A549 (cell line): ENCODE data around the gene LY6G6D. TPM values are rescaled to one million over a fixed set of nuclear protein-coding genes. Genes with fewer than 3 reads are reported as not detected.
A peak's percentile ranks its signal among the peaks of the same experiment; 100 is the strongest.

Experiments used
- ATAC-seq, 2 experiments: fragments of 200-7000 bp in 1 of 2; fragments of >200 bp in 1 of 2; cut with Nextera tagmentation in 1 of 2; cut with Tn5 transposase in 1 of 2; 3 replicates each; pipeline versions ENCODE4 v1.8.0 to v1.9.1; 2018 to 2020; ENCODE audit warnings: mild to moderate bottlenecking in 1 of 2, moderate library complexity in 1 of 2
- CTCF ChIA-PET: fragments of 300-600 bp; sonication (Branson Sonifier 250); formaldehyde crosslinking; extraction: SDS; loops from one replicate; lab custom pipeline; 2021; ENCODE audit warnings: antibody characterized with exemption, inconsistent platforms; lab: Yijun Ruan, JAX
- POLR2A ChIA-PET: fragments of 350-600 bp; formaldehyde crosslinking; extraction: SDS; loops from one replicate; lab custom pipeline; 2021; ENCODE audit warnings: antibody characterized with exemption, inconsistent platforms; lab: Yijun Ruan, JAX
- DNase-seq, 2 experiments: peaks; one replicate each; pipeline versions ENCODE4 v3.0.0 to v3.0.0-alpha.2; 2011 to 2016; ENCODE audit warnings: low read depth in 1 of 2, low spot score in 1 of 2
- FAIRE-seq: peaks from 2 replicates; lab custom pipeline; 2011; peaks lifted over from hg19 to GRCh38; lab: Jason Lieb, UNC
- H3K27ac ChIP-seq, 2 experiments: fragments of >200 bp; sonication (Bioruptor Twin); formaldehyde crosslinking; 3 replicates each; pipeline ENCODE4 v1.5.1; 2016 to 2017
- H3K4me1 ChIP-seq: fragments of >200 bp; sonication (Bioruptor Twin); formaldehyde crosslinking; 3 replicates; pipeline ENCODE4 v1.6.1; 2016
- H3K4me2 ChIP-seq: fragments of >200 bp; sonication (Bioruptor Twin); formaldehyde crosslinking; 3 replicates; pipeline ENCODE4 v1.6.1; 2016
- H3K4me3 ChIP-seq: fragments of >200 bp; sonication (Bioruptor Twin); formaldehyde crosslinking; 3 replicates; pipeline ENCODE4 v1.5.1; 2016
- H3K9me3 ChIP-seq: fragments of >200 bp; sonication (Bioruptor Twin); formaldehyde crosslinking; 3 replicates; pipeline ENCODE4 v1.6.1; 2016
- CBX2 ChIP-seq: fragments of 200-600 bp; sonication (generic); IDR thresholded peaks from 2 replicates; pipeline ENCODE4 v1.6.1; 2016; ENCODE audit warnings: low read depth, mild to moderate bottlenecking, borderline replicate concordance
- CHD2 ChIP-seq: fragments of 150-350 bp; IDR thresholded peaks from 2 replicates; pipeline ENCODE4 v1.6.1; 2014; ENCODE audit warnings: low read length; ENCODE audit not compliant: partially characterized antibody
- EHF ChIP-seq: fragments of 250-450 bp; sonication (Bioruptor Pico); IDR thresholded peaks from 2 replicates; pipeline ENCODE4 v1.5.0; 2020; ENCODE audit warnings: mild to moderate bottlenecking
- EP300 ChIP-seq, 2 experiments: fragments of >200 bp; sonication (Bioruptor Twin); formaldehyde crosslinking; IDR thresholded peaks; 2 replicates in 1 of 2; 3 replicates in 1 of 2; pipeline ENCODE4 v1.6.1; 2016 to 2017
- FOSB ChIP-seq: fragments of 250-450 bp; sonication (Bioruptor Pico); IDR thresholded peaks from 2 replicates; pipeline ENCODE4 v1.5.0; 2020; ENCODE audit warnings: mild to moderate bottlenecking, moderate library complexity
- FOXS1 ChIP-seq: fragments of 250-450 bp; sonication (Bioruptor Pico); IDR thresholded peaks from 2 replicates; pipeline ENCODE4 v1.5.0; 2020; ENCODE audit warnings: mild to moderate bottlenecking, moderate library complexity
- GATA3 ChIP-seq: IDR thresholded peaks from 2 replicates; pipeline ENCODE4 v1.6.1; 2012; ENCODE audit warnings: borderline replicate concordance
- HOXB5 ChIP-seq: fragments of 250-450 bp; sonication (Bioruptor Pico); IDR thresholded peaks from 2 replicates; pipeline ENCODE4 v1.5.0; 2020; ENCODE audit warnings: mild to moderate bottlenecking, moderate library complexity
- KDM1A ChIP-seq: fragments of 200-600 bp; sonication (generic); IDR thresholded peaks from 2 replicates; pipeline ENCODE4 v1.6.1; 2016; ENCODE audit warnings: low read depth, mild to moderate bottlenecking
- KDM5A ChIP-seq: fragments of 200-600 bp; sonication (generic); IDR thresholded peaks from 2 replicates; pipeline ENCODE4 v1.6.1; 2016; ENCODE audit warnings: antibody characterized with exemption, mild to moderate bottlenecking
- MAZ ChIP-seq: fragments of 150-350 bp; IDR thresholded peaks from 2 replicates; pipeline ENCODE4 v1.6.1; 2014; ENCODE audit warnings: antibody characterized with exemption, low read depth, low read length, borderline replicate concordance
- NPAS2 ChIP-seq: fragments of 250-450 bp; sonication (Bioruptor Pico); IDR thresholded peaks from 2 replicates; pipeline ENCODE4 v1.8.0; 2022; ENCODE audit warnings: mild to moderate bottlenecking, moderate library complexity, borderline replicate concordance
- PHF8 ChIP-seq: fragments of 200-600 bp; sonication (generic); IDR thresholded peaks from 2 replicates; pipeline ENCODE4 v1.6.1; 2016; ENCODE audit warnings: low read depth, mild to moderate bottlenecking, antibody characterized with exemption, moderate library complexity, borderline replicate concordance
- POLR2AphosphoS2 ChIP-seq: conservative IDR thresholded peaks from 2 replicates; pipeline ENCODE4 v1.6.1; 2012; ENCODE audit warnings: low read length, improper control_type of control experiment, inconsistent platforms
- RAD21 ChIP-seq, 2 experiments: fragments of >200 bp in 1 of 2; sonication (Bioruptor Twin) in 1 of 2; formaldehyde crosslinking in 1 of 2; IDR thresholded peaks in 1 of 2; conservative IDR thresholded peaks in 1 of 2; 2 replicates in 1 of 2; 3 replicates in 1 of 2; pipeline ENCODE4 v1.6.1; 2012 to 2018; ENCODE audit warnings: inconsistent platforms in 1 of 2
- RARB ChIP-seq: fragments of 250-450 bp; sonication (Bioruptor Pico); IDR thresholded peaks from 2 replicates; pipeline ENCODE4 v1.8.0; 2021; ENCODE audit warnings: mild to moderate bottlenecking, moderate library complexity
- RFX5 ChIP-seq: fragments of 450-650 bp; IDR thresholded peaks from 2 replicates; pipeline ENCODE4 v1.7.1; 2014; ENCODE audit warnings: antibody characterized with exemption, mild to moderate bottlenecking, moderate library complexity
- RNF2 ChIP-seq: fragments of 200-600 bp; sonication (generic); IDR thresholded peaks from 2 replicates; pipeline ENCODE4 v1.6.1; 2016; ENCODE audit warnings: low read depth, mild to moderate bottlenecking, antibody characterized with exemption, moderate library complexity, borderline replicate concordance
- SREBF2 ChIP-seq: fragments of 450-650 bp; IDR thresholded peaks from 2 replicates; pipeline ENCODE4 v1.6.1; 2014; ENCODE audit warnings: mild to moderate bottlenecking, moderate library complexity
- ZC3H11A ChIP-seq: fragments of 450-650 bp; IDR thresholded peaks from 2 replicates; pipeline ENCODE4 v1.6.1; 2014; ENCODE audit warnings: antibody characterized with exemption, mild to moderate bottlenecking
- ZFP36 ChIP-seq: fragments of 450-650 bp; IDR thresholded peaks from 2 replicates; pipeline ENCODE4 v1.6.1; 2014; ENCODE audit warnings: borderline replicate concordance; ENCODE audit not compliant: partially characterized antibody
- ZNF302 ChIP-seq: fragments of 250-450 bp; sonication (Bioruptor Pico); IDR thresholded peaks from 2 replicates; pipeline ENCODE4 v1.9.0; 2021; ENCODE audit warnings: inconsistent platforms, mild to moderate bottlenecking, moderate library complexity
- WGBS: methylation state at CpG from one replicate; pipeline ENCODE4 v1.1.6; 2017; ENCODE audit errors: missing lambda C conversion rate; 5-methylcytosine and 5-hydroxymethylcytosine counted together
- polyA plus RNA-seq, 4 experiments: library from polyadenylated mRNA; depleted of rRNA in 3 of 4; stranded (reverse); fragments of >200 nt; fragmentation: RNase III in 1 of 4; extraction: RNeasy Plus Mini Kit Qiagen cat#74134 plus additional on column Dnase treatment in 1 of 4; gene quantifications; 2 replicates in 3 of 4; 3 replicates in 1 of 4; pipeline ENCODE4 v1.2.3, GENCODE V29; 2011 to 2017
- TF ChIP-seq, protein P1 (sequence below): fragments of 250-450 bp; sonication (Bioruptor Pico); IDR thresholded peaks from 2 replicates; pipeline ENCODE4 v1.5.0; 2021; ENCODE audit warnings: mild to moderate bottlenecking, moderate library complexity, borderline replicate concordance
- TF ChIP-seq, protein P2 (sequence below): IDR thresholded peaks from 2 replicates; pipeline ENCODE4 v1.6.1; 2012; ENCODE audit warnings: low read depth, borderline replicate concordance
- TF ChIP-seq, protein P3 (sequence below): IDR thresholded peaks from 2 replicates; pipeline ENCODE4 v1.6.1; 2012
- TF ChIP-seq, protein P4 (sequence below): fragments of >200 bp; sonication (Bioruptor Twin); formaldehyde crosslinking; IDR thresholded peaks from 3 replicates; pipeline ENCODE4 v1.5.1; 2016

The LY6G6D gene
- polyA plus RNA-seq, 2 of the 4 experiments (the other 2 are of a cell fraction) = not detected

DNA sequence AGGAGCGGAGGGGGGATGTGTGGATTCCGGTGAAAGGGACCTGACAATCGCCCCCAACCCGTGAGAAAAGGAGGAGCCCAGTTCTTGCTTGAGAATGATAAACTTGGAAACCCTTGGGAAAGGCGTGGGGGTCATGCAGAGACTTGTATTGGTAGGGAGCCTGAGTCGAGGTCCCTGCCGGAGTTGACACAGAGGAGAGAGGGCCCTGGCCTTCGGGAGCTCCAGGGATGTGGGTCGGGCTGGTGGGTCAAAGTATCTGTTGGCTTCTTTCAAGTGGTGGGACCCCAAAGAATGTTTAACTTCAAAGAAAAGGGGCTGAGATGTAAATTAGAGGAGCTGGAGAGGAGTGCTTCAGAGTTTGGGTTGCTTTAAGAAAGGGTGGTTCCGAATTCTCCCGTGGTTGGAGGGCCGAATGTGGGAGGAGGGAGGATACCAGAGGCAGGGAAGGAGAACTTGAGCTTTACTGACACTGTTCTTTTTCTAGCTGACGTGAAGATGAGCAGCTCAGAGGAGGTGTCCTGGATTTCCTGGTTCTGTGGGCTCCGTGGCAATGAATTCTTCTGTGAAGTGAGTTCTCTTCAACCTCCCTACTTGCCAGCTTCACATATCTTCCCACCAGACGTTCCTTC lies 48.7 kb upstream of the LY6G6D start:
- ChIA-PET POLR2A (no interaction called here), CTCF (no interaction called here)
- Histone ChIP-seq H3K9me3 (no peaks in the 10 kb centered on the region), H3K4me3 (peak overlapping the region; percentile 83), H3K4me1 (peaks cover 19% of the 10 kb centered on the region), H3K27ac (peak overlapping the region; percentile 90 to 97), H3K4me2 (peak overlapping the region; percentile 94)
- 1% methylated on average over 11 of the region's 15 CpGs for WGBS
- DNase-seq (no peak), FAIRE-seq (no peak), ATAC-seq (no peak)
- no peak for TF ChIP-seq SREBF2
- TF ChIP-seq EP300 (IDR thresholded peaks at IDR 0.05) = no peak
- TF ChIP-seq PHF8 = no peak
- TF ChIP-seq CHD2 = no peak
- TF ChIP-seq, protein P1, sequence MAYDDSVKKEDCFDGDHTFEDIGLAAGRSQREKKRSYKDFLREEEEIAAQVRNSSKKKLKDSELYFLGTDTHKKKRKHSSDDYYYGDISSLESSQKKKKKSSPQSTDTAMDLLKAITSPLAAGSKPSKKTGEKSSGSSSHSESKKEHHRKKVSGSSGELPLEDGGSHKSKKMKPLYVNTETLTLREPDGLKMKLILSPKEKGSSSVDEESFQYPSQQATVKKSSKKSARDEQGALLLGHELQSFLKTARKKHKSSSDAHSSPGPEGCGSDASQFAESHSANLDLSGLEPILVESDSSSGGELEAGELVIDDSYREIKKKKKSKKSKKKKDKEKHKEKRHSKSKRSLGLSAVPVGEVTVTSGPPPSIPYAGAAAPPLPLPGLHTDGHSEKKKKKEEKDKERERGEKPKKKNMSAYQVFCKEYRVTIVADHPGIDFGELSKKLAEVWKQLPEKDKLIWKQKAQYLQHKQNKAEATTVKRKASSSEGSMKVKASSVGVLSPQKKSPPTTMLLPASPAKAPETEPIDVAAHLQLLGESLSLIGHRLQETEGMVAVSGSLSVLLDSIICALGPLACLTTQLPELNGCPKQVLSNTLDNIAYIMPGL = no peak
- no peak for TF ChIP-seq FOXS1 (CRISPR knock-in tag)
- no peak for TF ChIP-seq KDM1A
- no peak for TF ChIP-seq ZNF302 (CRISPR knock-in tag)

DNA sequence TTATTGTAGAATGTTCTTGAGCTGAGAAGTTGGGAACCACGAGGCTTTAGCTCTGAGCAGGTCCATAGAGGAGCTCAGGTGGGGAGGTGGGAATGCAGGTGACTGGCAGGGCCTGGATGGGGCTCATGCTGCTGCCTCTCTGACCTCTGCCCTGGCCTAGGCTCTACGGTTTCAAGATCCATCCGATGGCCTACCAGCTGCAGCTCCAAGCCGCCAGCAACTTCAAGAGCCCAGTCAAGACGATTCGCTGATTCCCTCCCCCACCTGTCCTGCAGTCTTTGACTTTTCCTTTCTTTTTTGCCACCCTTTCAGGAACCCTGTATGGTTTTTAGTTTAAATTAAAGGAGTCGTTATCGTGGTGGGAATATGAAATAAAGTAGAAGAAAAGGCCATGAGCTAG lies 45.5 kb upstream of the LY6G6D start, which contains the start of gene LY6G5B:
Gene LY6G5B (plus strand): TSS at position 301 of the 400 bp plus-strand sequence. CDS start 975 bp downstream, outside the sequence.
- no peak for TF ChIP-seq POLR2AphosphoS2
- no peak for TF ChIP-seq RARB (CRISPR knock-in tag)
- TF ChIP-seq MAZ = no peak
- TF ChIP-seq CHD2 = no peak
- TF ChIP-seq EP300 (IDR thresholded peaks at IDR 0.05) = no peak
- TF ChIP-seq, protein P2, sequence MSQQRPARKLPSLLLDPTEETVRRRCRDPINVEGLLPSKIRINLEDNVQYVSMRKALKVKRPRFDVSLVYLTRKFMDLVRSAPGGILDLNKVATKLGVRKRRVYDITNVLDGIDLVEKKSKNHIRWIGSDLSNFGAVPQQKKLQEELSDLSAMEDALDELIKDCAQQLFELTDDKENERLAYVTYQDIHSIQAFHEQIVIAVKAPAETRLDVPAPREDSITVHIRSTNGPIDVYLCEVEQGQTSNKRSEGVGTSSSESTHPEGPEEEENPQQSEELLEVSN = no peak
- no peak for TF ChIP-seq NPAS2 (CRISPR knock-in tag)
- no peak for TF ChIP-seq SREBF2
- no peak for TF ChIP-seq GATA3
- no peak for TF ChIP-seq RAD21 (conservative IDR thresholded peaks at IDR 0.05 in 1 of 2, IDR thresholded peaks at IDR 0.05 in 1 of 2)
- no peaks in the 10 kb centered on the region for H3K9me3 ChIP-seq
- H3K27ac ChIP-seq = no peak within 1 kb of the TSS
- ChIA-PET POLR2A (no interaction called here), CTCF (interaction anchor here (1.2 to 2.1 kb wide), 4 partner anchors 21 to 283 kb away, joined by 3 to 5 read pairs (median 4); partner anchors contain the start of gene ATP6V1G2)
- H3K4me3 ChIP-seq = no peak within 1 kb of the TSS
- ATAC-seq = no peak
- WGBS = 90% methylated on average over 8 of the region's 8 CpGs
- no peak for DNase-seq
- H3K4me2 ChIP-seq = no peak within 1 kb of the TSS
- H3K4me1 ChIP-seq = peaks cover 8% of the 10 kb centered on the region; the same call in 1 of the 3 replicates
- no peak for FAIRE-seq

DNA sequence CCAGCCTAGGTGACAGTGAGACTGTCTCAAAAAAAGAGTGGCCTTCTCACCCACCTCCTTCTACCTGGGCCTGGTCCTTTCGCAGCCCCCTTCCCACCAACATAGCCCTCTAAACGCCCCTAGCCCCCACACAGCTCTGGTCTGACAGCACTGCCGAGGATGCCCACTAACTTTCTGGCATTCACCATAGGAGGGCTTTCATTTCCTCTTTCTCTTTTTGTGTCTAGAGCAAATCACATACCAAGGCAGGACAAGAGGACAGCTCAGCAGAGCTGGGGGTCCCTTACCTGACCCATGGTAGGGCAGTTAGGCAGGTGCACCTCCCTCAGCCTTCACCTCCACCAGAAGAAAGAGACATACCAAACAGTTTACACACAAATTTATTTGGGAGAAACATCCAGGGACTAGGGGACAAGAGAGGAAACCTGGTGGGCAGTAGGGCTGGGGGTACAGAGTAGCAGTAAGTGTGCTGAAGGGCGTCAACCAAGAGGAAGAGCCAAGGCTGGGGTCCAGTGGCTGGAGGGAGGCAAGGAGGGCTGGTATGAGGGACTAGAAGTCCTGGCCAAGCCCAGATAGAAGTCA lies 38.7 kb upstream of the LY6G6D start:
- ATAC-seq = no peak
- no peak for FAIRE-seq
- peaks cover 8% of the 10 kb centered on the region; the same call in 1 of the 3 replicates for H3K4me1 ChIP-seq
- H3K9me3 ChIP-seq = no peaks in the 10 kb centered on the region
- H3K27ac ChIP-seq = peak overlapping the region; percentile 21 to 34; a peak in 2 of 6 replicates
- ChIA-PET CTCF (no interaction called here), POLR2A (no interaction called here)
- WGBS = 67% methylated on average over 4 of the region's 4 CpGs
- no peak for DNase-seq
- H3K4me2 ChIP-seq = peak overlapping the region; percentile 47; the same call in 2 of the 3 replicates
- no peak overlapping the region for H3K4me3 ChIP-seq
- TF ChIP-seq POLR2AphosphoS2 (no peak), RFX5 (no peak), RNF2 (no peak), HOXB5 (no peak), FOSB (CRISPR knock-in tag) (no peak), CHD2 (no peak), KDM5A (no peak), RAD21 (conservative IDR thresholded peaks at IDR 0.05 in 1 of 2, IDR thresholded peaks at IDR 0.05 in 1 of 2) (no peak), ZC3H11A (no peak), SREBF2 (no peak), EHF (CRISPR knock-in tag) (no peak), NPAS2 (CRISPR knock-in tag) (no peak), EP300 (IDR thresholded peaks at IDR 0.05) (no peak), CBX2 (no peak), ZFP36 (no peak)
- TF ChIP-seq, protein P3, sequence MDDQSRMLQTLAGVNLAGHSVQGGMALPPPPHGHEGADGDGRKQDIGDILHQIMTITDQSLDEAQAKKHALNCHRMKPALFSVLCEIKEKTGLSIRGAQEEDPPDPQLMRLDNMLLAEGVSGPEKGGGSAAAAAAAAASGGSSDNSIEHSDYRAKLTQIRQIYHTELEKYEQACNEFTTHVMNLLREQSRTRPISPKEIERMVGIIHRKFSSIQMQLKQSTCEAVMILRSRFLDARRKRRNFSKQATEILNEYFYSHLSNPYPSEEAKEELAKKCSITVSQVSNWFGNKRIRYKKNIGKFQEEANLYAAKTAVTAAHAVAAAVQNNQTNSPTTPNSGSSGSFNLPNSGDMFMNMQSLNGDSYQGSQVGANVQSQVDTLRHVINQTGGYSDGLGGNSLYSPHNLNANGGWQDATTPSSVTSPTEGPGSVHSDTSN = no peak
- TF ChIP-seq, protein P4, sequence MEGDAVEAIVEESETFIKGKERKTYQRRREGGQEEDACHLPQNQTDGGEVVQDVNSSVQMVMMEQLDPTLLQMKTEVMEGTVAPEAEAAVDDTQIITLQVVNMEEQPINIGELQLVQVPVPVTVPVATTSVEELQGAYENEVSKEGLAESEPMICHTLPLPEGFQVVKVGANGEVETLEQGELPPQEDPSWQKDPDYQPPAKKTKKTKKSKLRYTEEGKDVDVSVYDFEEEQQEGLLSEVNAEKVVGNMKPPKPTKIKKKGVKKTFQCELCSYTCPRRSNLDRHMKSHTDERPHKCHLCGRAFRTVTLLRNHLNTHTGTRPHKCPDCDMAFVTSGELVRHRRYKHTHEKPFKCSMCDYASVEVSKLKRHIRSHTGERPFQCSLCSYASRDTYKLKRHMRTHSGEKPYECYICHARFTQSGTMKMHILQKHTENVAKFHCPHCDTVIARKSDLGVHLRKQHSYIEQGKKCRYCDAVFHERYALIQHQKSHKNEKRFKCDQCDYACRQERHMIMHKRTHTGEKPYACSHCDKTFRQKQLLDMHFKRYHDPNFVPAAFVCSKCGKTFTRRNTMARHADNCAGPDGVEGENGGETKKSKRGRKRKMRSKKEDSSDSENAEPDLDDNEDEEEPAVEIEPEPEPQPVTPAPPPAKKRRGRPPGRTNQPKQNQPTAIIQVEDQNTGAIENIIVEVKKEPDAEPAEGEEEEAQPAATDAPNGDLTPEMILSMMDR = no peak
